HepG2 (cell line): ENCODE results near the gene ZNF691. TPM values are rescaled to one million over a fixed set of nuclear protein-coding genes. Genes with fewer than 3 reads are reported as not detected.

Source experiments
- GRHL1 ChIP-seq: sonication (generic); formaldehyde crosslinking; conservative IDR thresholded peaks from 2 replicates; pipeline ENCODE4 v1.8.0; 2022; ENCODE audit warnings: missing genetic modification reagents
- HOXA9 ChIP-seq: sonication (generic); formaldehyde crosslinking; IDR thresholded peaks from 2 replicates; pipeline ENCODE4 v1.8.1; 2022; ENCODE audit warnings: missing genetic modification reagents, mild to moderate bottlenecking, moderate library complexity, borderline replicate concordance
- KLF6 ChIP-seq: IDR thresholded peaks from 2 replicates; pipeline ENCODE4 v1.8.0; 2016; ENCODE audit warnings: missing biosample characterization, missing genetic modification reagents
- MIXL1 ChIP-seq: IDR thresholded peaks from 2 replicates; pipeline ENCODE4 v1.6.1; 2016
- NFRKB ChIP-seq: fragments of 450-650 bp; IDR thresholded peaks from 2 replicates; pipeline ENCODE4 v1.6.1; 2017
- SSRP1 ChIP-seq: IDR thresholded peaks from 2 replicates; pipeline ENCODE4 v1.6.1; 2016; ENCODE audit warnings: control low read depth
- TAF1 ChIP-seq: sonication (generic); formaldehyde crosslinking; IDR thresholded peaks from 2 replicates; pipeline ENCODE4 v1.4.0; 2020; ENCODE audit warnings: missing genetic modification reagents
- TBL1XR1 ChIP-seq: fragments of 150-350 bp; IDR thresholded peaks from 2 replicates; pipeline ENCODE4 v1.6.1; 2014; ENCODE audit warnings: borderline replicate concordance, low read length; ENCODE audit not compliant: partially characterized antibody
- ZBTB33 ChIP-seq: sonication (generic); formaldehyde crosslinking; IDR thresholded peaks from 2 replicates; pipeline ENCODE4 v1.4.0; 2020; ENCODE audit warnings: missing genetic modification reagents
- ZBTB38 ChIP-seq: sonication (generic); formaldehyde crosslinking; IDR thresholded peaks from 2 replicates; pipeline ENCODE4 v1.5.1; 2020; ENCODE audit warnings: mild to moderate bottlenecking, missing genetic modification reagents
- ZNF124 ChIP-seq: sonication (generic); formaldehyde crosslinking; IDR thresholded peaks from 2 replicates; pipeline ENCODE4 v1.4.0; 2020; ENCODE audit warnings: missing genetic modification reagents
- ZNF260 ChIP-seq: sonication (generic); formaldehyde crosslinking; IDR thresholded peaks from 2 replicates; pipeline ENCODE4 v1.4.0; 2020; ENCODE audit warnings: missing genetic modification reagents, low read depth, mild to moderate bottlenecking, borderline replicate concordance
- ZNF331 ChIP-seq: sonication (generic); formaldehyde crosslinking; IDR thresholded peaks from 2 replicates; pipeline ENCODE4 v1.4.0; 2020; ENCODE audit warnings: missing genetic modification reagents
- ZNF784 ChIP-seq: sonication (generic); formaldehyde crosslinking; IDR thresholded peaks from 2 replicates; pipeline ENCODE4 v1.5.1; 2020; ENCODE audit warnings: missing genetic modification reagents, mild to moderate bottlenecking, borderline replicate concordance
- ZSCAN25 ChIP-seq: sonication (generic); formaldehyde crosslinking; IDR thresholded peaks from 2 replicates; pipeline ENCODE4 v1.8.0; 2022; ENCODE audit warnings: mild to moderate bottlenecking, missing genetic modification reagents
- polyA plus RNA-seq, 8 experiments: library from polyadenylated mRNA; depleted of rRNA in 3 of 8; stranded (reverse) in 7 of 8; unstranded in 1 of 8; fragments of >200 nt; fragmentation: Illumina TruSeq in 4 of 8; extraction: Trizol in 4 of 8; gene quantifications; 2 replicates each; pipeline versions ENCODE4 v1.2.1 to v1.2.3, GENCODE V29; 2011 to 2016; ENCODE audit warnings: low read depth in 4 of 8, missing spikeins in 1 of 8, mixed read lengths in 1 of 8; ENCODE audit not compliant: insufficient read depth in 1 of 8
- total RNA-seq, 5 experiments: library from RNA; depleted of rRNA; stranded (reverse); fragments of >200 nt; fragmentation: Illumina TruSeq; extraction: Trizol; gene quantifications; 2 replicates each; pipeline ENCODE4 v1.2.3, GENCODE V29; 2016; ENCODE audit warnings: low read depth in 1 of 5
- TF ChIP-seq, protein P1 (sequence below): sonication (generic); formaldehyde crosslinking; IDR thresholded peaks from 2 replicates; pipeline ENCODE4 v1.5.1; 2020; ENCODE audit warnings: missing genetic modification reagents, mild to moderate bottlenecking, borderline replicate concordance
- TF ChIP-seq, protein P2 (sequence below): sonication (generic); formaldehyde crosslinking; IDR thresholded peaks from 2 replicates; pipeline ENCODE4 v1.4.0; 2020; ENCODE audit warnings: low read depth, mild to moderate bottlenecking, missing genetic modification reagents
- TF ChIP-seq, protein P3 (sequence below): sonication (generic); formaldehyde crosslinking; IDR thresholded peaks from 2 replicates; pipeline ENCODE4 v1.5.0; 2020; ENCODE audit warnings: missing genetic modification reagents

ZNF691 gene
- total and polyA plus RNA-seq, 2 of the 13 experiments (the other 11 are each of a cell fraction or from before 2014, with no cell fraction given), result 7.6 to 7.8 TPM

DNA sequence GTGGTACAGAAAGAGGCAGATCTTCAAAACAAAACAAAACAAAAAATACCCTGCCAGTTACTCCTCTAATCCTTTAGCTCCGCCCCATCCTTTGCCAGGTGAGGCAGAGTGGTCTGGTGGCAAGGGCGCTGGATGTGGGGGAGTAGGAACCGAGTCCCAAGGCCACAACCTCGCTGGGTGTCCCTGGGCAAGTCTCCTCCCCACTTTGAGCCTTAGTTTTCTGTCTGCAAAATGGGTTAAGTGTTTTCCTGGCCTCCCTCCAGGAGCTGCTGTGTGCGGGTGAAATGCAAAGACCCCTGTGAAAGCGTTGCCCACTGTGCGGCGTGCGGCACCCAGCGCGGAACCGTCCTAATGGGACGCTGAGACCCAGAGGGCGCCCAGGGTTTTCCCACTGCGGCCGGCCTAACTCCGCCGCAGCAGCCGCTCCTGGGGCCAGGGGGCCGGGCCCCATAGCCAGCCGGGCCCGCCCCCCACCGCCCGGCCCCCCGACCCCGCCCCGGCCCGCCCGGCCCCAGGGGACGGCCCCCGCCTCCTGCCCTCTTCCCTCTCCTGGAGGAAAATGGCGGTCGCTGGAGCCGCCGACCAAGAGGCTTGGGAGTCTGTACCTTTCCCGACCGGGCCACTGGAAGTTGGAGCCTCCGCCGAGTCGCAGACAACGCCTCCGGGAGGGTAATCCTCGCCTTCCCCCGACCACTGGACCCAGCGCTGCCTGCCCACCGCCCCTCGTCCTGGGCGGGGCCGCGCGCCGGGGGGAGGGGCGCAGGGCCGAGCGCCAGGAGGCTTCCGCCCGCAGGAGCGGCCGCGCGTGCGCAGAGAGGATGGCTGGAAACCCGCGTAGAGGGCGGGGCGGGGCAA, 29.6 kb upstream of the ZNF691 start, which contains the start of the genes ERMAP and SVBP (continued):
- TF ChIP-seq, protein P1, sequence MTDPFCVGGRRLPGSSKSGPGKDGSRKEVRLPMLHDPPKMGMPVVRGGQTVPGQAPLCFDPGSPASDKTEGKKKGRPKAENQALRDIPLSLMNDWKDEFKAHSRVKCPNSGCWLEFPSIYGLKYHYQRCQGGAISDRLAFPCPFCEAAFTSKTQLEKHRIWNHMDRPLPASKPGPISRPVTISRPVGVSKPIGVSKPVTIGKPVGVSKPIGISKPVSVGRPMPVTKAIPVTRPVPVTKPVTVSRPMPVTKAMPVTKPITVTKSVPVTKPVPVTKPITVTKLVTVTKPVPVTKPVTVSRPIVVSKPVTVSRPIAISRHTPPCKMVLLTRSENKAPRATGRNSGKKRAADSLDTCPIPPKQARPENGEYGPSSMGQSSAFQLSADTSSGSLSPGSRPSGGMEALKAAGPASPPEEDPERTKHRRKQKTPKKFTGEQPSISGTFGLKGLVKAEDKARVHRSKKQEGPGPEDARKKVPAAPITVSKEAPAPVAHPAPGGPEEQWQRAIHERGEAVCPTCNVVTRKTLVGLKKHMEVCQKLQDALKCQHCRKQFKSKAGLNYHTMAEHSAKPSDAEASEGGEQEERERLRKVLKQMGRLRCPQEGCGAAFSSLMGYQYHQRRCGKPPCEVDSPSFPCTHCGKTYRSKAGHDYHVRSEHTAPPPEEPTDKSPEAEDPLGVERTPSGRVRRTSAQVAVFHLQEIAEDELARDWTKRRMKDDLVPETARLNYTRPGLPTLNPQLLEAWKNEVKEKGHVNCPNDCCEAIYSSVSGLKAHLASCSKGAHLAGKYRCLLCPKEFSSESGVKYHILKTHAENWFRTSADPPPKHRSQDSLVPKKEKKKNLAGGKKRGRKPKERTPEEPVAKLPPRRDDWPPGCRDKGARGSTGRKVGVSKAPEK (CRISPR knock-in tag), result no peak
- no peak for TF ChIP-seq TBL1XR1
- TF ChIP-seq ZNF784 (CRISPR knock-in tag), result 0 out of 2 replicates have a peak, but pooled peaks have one; percentile 46
- TF ChIP-seq ZNF124, result no peak
- TF ChIP-seq, protein P2, sequence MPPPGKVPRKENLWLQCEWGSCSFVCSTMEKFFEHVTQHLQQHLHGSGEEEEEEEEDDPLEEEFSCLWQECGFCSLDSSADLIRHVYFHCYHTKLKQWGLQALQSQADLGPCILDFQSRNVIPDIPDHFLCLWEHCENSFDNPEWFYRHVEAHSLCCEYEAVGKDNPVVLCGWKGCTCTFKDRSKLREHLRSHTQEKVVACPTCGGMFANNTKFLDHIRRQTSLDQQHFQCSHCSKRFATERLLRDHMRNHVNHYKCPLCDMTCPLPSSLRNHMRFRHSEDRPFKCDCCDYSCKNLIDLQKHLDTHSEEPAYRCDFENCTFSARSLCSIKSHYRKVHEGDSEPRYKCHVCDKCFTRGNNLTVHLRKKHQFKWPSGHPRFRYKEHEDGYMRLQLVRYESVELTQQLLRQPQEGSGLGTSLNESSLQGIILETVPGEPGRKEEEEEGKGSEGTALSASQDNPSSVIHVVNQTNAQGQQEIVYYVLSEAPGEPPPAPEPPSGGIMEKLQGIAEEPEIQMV (CRISPR knock-in tag), result 0 out of 2 replicates have a peak, but pooled peaks have one; percentile 14
- peak; percentile 27; the same call in 1 of the 2 replicates for TF ChIP-seq ZSCAN25
- TF ChIP-seq SSRP1 (CRISPR knock-in tag), result no peak
- no peak for TF ChIP-seq MIXL1 (CRISPR knock-in tag)
- no peak for TF ChIP-seq GRHL1 (CRISPR knock-in tag)
- TF ChIP-seq ZBTB38 (CRISPR knock-in tag), result peak; percentile 10; the same call in 1 of the 2 replicates
- TF ChIP-seq ZNF260 (CRISPR knock-in tag), result no peak
- TF ChIP-seq TAF1 (CRISPR knock-in tag), result peak; percentile 67; the same call in 1 of the 2 replicates
- no peak for TF ChIP-seq KLF6 (CRISPR knock-in tag)
- TF ChIP-seq HOXA9 (CRISPR knock-in tag), result 0 out of 2 replicates have a peak, but pooled peaks have one; percentile 23
- no peak for TF ChIP-seq NFRKB
- TF ChIP-seq, protein P3, sequence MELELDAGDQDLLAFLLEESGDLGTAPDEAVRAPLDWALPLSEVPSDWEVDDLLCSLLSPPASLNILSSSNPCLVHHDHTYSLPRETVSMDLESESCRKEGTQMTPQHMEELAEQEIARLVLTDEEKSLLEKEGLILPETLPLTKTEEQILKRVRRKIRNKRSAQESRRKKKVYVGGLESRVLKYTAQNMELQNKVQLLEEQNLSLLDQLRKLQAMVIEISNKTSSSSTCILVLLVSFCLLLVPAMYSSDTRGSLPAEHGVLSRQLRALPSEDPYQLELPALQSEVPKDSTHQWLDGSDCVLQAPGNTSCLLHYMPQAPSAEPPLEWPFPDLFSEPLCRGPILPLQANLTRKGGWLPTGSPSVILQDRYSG (CRISPR knock-in tag), result peak; percentile 43; the same call in 1 of the 2 replicates
- 0 out of 2 replicates have a peak, but pooled peaks have one; percentile 5 for TF ChIP-seq ZNF331 (CRISPR knock-in tag)
- TF ChIP-seq ZBTB33 (CRISPR knock-in tag), result no peak
